Sigmoid colon (tissue), 4 donors: ENCODE data around the gene BCAS3.

Experiments
- POLR2A ChIP-seq, 2 donors: fragments of 450-650 bp; IDR thresholded peaks; one replicate each; pipeline ENCODE4 v1.6.1; 2016; ENCODE audit warnings: antibody characterized with exemption in 2 of 2, mild to moderate bottlenecking in 2 of 2, moderate library complexity in 2 of 2
- POLR2AphosphoS5 ChIP-seq, 4 donors: sonication (generic); formaldehyde crosslinking; IDR thresholded peaks; one replicate each; pipeline ENCODE4 v1.6.1; 2017; ENCODE audit warnings: antibody characterized with exemption in 4 of 4
- TF ChIP-seq, protein P1 (sequence below), 4 experiments: fragments of 450-650 bp in 3 of 4; fragments of 200-600 bp in 1 of 4; IDR thresholded peaks; one replicate each; pipeline ENCODE4 v1.5.1; 2016 to 2019; ENCODE audit warnings: antibody characterized with exemption in 4 of 4, mild to moderate bottlenecking in 3 of 4, moderate library complexity in 2 of 4

- TF ChIP-seq, protein P1, sequence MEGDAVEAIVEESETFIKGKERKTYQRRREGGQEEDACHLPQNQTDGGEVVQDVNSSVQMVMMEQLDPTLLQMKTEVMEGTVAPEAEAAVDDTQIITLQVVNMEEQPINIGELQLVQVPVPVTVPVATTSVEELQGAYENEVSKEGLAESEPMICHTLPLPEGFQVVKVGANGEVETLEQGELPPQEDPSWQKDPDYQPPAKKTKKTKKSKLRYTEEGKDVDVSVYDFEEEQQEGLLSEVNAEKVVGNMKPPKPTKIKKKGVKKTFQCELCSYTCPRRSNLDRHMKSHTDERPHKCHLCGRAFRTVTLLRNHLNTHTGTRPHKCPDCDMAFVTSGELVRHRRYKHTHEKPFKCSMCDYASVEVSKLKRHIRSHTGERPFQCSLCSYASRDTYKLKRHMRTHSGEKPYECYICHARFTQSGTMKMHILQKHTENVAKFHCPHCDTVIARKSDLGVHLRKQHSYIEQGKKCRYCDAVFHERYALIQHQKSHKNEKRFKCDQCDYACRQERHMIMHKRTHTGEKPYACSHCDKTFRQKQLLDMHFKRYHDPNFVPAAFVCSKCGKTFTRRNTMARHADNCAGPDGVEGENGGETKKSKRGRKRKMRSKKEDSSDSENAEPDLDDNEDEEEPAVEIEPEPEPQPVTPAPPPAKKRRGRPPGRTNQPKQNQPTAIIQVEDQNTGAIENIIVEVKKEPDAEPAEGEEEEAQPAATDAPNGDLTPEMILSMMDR (IDR thresholded peaks at IDR 0.05) = no peak
- TF ChIP-seq POLR2A (IDR thresholded peaks at IDR 0.05) (no peak), POLR2AphosphoS5 (IDR thresholded peaks at IDR 0.05) (no peak)
Measured at GRCh38 chr17:61023996-61024395, 346.3 kb downstream of the BCAS3 start.
